ENCODE results near the gene SPG11.
"Not testable (repeated sequence)": the region's sequence is repeated elsewhere in the genome, so short reads cannot be mapped to it uniquely, and the experiment has no call there.

Gene SPG11

DNA sequence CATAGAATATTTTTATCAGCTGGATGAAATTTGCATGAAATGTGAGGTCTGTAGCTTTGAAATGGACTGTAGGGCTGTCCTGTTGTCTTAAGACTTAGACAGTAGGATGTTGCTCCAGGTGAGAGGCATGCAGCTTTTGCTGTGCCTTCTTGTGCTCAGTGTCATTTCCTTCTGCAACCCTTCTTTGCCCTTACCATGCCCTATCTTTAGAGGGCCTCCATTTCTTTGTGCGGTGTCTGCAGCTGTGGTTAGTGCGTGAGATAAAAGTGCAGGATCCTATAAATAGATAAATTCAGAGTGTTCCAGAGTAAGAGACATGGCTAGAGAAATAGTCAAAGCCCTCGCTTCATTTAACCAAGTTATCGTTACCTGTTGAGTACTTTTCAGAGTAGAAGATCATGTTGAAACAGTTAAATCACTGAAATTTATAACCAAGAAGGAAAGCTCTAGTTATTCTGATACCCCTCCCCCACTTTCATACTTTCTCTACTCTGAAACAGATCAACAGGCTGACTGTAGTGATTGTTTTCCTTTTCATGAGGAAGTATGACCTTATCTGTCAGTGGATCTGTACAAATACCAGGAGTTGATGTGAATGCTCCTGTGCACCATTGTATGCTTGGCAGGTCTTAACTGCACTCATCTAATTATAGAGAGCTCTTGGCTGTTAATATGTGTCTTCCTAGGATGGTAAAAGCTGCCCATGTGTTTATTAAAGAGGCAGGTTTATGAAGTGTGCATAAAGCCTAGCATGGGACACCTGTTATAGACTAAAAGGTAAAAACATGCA lies 108.3 kb downstream of the SPG11 start:
- DNase-seq (ENCODE audit: low read depth in 2 of 2), result no peak

DNA sequence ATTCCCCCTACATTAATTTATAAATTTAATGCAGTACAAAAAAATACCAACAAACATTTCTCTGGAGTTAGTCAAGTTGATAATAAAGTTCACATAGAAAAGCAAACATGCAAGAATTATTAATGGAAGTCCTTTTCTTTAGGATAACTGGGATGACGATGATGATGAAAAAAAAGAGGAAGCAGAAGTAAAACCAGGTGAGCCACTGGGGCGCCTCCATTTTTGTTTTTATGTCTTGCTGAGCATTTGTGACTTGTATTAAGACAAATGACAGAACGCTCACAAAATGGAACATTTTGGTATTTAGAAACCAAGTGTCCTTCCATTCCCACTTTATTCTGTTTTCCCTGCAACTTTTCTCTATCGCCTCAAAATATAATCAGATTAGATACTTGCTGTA lies 112.7 kb downstream of the SPG11 start:
- no peak for DNase-seq (ENCODE audit: low read depth in 2 of 2)

DNA sequence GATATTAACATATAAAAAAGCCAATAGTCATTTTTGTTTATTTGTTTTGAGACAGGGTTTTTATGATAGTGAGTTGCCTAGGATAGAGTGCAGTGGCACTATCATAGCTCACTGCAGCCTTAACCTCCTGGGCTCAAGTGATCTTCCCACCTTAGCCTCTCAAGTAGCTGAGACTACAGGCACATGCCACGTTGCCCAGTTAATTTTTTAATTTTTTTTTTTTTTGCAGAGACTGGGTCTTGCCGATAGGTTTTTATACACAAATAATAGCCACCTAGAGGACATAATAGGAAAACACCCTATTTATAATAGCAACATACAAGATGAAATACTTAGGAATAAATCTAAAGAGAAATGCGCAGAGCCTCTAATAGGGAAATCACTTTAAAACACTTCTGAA lies 113.2 kb downstream of the SPG11 start:
- DNase-seq (ENCODE audit: low read depth in 2 of 2), result no peak

- DNase-seq (ENCODE audit: low read depth in 2 of 2), result not testable (repeated sequence)
Measured at GRCh38 chr15:44549152-44549551, 114.3 kb downstream of the SPG11 start.

- no peak for DNase-seq (ENCODE audit: low read depth in 2 of 2)
Measured at GRCh38 chr15:44545913-44546802, 117.3 kb downstream of the SPG11 start.

DNA sequence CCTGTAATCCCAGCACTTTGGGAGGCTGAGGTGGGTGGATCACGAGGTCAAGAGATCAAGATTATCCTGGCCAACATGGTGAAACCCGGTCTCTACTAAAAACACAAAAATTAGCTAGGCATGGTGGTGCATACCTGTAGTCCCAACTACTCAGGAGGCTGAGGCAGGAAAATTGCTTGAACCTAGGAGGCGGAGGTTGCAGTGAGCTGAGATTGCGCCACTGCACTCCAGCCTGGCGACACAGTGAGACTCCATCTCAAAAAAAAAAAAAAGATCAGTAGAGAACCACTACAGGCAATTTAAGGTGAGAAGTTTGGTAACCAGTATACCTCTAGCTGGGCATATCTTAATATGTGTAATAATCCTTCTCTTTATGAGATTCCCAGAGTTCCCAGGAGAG lies 118.7 kb downstream of the SPG11 start:
- DNase-seq (ENCODE audit: low read depth in 2 of 2), result not testable (repeated sequence)

- no peak for DNase-seq (ENCODE audit: low read depth in 2 of 2)
Measured at GRCh38 chr15:44542596-44542995, 120.9 kb downstream of the SPG11 start.

- no peak for DNase-seq (ENCODE audit: low read depth in 2 of 2)
Measured at GRCh38 chr15:44541282-44541958, 122.0 kb downstream of the SPG11 start.

- DNase-seq (ENCODE audit: low read depth in 2 of 2), result no peak
Measured at GRCh38 chr15:44537735-44538240, 125.7 kb downstream of the SPG11 start.

DNA sequence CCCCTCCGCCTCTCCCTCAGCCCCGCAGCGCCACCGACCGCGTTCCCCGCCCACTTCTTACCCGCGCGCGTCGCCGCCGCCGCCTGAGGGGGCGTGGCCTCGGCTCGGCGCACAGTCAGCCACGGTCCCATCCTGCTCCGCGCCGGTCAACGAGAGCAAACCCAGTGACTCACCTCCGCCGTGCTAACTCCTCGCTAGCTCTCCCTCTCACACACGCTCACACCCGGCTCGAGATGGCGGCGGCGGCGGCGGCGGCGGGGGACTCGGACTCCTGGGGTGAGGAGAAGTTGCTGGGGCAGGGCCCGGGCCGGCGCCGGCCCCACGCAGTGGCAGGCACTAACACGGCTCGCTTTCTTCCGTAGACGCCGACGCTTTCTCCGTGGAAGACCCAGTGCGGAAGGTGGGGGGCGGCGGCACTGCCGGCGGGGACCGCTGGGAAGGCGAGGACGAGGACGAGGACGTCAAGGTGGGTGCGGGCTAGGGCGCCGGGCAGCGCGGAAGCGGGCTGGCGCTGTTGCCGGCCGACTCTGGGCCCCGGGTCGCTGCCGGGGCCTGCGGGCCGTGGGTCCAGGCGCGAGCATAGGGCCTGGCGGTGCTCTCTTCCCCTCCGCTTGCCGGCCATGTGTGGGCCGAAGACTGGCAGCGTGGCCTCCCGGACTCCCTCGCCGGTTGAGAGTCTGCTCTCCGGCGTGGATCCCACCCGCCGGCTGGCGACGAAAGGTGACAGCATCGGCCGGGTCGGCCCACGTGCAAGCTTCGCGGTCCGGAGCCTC lies 126.3 kb downstream of the SPG11 start, which contains the start of gene EIF3J:
Gene EIF3J (plus strand): TSS at position 186 of the 773 bp plus-strand sequence. CDS start 48 bp downstream, at position 234.
- DNase-seq (ENCODE audit: low read depth in 2 of 2), result peak; percentile 90 to 94

DNA sequence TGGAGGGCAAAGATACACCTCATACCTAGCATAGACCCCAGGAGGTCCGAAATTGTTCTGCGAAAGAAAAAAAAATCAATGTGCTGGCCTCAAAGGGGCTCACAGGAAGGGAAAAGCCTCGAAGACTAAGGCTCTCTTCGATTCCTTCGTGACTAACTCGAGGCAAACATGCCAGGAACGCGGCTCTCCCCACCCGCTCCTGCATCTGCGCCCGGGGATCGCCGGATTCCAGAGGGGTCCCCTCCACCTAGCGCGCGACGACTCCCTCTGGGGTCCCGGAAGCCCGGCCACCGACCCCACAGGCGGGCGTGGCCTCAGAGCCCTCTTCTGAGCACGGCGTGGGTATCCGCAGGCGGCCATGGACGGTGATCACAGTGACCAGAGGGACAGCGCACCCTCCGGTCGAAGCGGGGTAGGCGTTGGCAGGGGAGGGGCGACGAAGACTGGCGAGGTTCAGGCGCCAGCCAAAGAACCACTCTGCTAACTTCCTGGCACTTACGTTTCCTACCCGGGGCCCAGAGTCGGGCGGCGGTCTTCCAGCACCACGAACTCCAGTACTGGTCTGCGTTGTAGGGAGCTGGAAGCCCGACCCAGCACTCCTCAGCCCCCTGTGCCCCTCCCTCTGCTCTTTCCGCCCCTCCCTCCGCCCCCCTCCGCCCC lies 127.0 kb downstream of the SPG11 start:
- no peak for DNase-seq (ENCODE audit: low read depth in 2 of 2)

DNA sequence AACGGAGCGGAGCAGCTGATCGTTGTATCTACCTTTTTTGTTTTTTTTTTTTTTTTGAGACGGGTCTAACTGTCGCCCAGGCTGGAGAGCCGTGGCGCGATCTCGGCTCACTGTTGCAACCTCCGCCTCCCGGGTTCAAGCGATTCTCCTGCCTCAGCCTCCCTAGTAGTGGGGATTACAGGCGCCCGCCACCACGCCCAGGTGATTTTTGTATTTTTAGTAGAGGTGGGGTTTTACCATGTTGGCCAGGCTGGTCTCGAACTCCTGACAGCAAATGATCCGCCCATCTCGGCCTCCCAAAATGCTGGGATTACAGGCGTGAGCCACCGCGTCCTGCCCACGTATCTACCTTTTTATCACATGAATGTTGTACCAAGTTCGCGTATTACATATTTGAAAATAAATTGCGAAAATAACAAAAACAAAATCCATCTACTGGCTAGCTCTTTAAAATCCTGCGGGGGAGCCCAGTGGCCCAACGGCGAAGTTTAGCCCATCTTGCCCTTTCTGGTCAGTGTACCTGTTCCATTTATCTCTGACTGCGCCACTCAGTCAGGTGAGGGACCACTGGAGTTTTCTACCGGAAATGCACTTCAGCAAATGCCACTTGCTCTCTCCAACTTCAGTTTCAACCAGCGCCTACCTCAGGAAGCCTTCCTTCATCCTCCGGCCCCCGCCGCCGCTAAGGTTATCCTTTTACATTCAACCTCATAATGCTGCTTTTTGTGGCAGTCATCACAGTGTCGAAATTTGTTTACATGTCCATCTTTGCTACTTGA lies 127.8 kb downstream of the SPG11 start:
- peak in 1 of 2 donors; percentile 11 for DNase-seq (ENCODE audit: low read depth in 2 of 2)

DNA sequence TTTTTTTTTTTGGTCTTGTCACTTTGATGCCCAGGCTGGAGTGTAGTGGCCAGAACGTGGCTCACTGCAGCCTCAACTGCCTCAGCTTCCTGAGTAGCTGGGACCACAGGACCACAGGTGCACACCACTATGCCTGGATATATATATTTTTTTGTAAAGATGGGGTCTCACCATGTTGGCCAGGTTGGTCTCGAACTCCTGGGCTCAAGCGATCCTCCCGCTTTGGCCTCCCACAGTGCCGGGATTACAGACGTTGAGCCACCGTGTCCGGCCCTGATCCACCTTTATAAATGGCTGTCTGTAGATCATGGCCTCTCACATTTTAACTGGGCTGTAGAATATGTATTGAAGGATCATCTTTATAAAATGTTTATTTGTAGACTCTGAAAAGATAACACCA lies 128.4 kb downstream of the SPG11 start:
- DNase-seq (ENCODE audit: low read depth in 2 of 2), result no peak

DNA sequence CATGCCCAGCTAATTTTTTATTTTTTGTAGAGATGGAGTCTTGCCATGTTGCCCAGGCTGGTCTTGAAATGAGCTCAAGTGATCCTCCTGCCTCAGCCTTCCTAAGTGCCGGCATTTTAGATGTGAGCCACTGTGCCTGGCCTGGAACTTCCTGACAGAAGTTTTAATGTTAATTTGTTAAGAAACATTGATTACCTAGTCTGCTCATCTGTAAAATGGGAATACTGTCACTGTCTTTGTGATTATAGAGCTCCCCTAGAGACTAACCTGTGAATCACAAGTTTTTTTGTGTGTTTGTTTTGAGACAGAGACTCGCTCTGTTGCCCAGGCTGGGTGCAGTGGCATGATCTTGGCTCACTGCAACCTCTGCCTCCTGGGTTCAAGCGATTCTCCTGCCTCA lies 130.8 kb downstream of the SPG11 start:
- no peak for DNase-seq (ENCODE audit: low read depth in 2 of 2)

DNA sequence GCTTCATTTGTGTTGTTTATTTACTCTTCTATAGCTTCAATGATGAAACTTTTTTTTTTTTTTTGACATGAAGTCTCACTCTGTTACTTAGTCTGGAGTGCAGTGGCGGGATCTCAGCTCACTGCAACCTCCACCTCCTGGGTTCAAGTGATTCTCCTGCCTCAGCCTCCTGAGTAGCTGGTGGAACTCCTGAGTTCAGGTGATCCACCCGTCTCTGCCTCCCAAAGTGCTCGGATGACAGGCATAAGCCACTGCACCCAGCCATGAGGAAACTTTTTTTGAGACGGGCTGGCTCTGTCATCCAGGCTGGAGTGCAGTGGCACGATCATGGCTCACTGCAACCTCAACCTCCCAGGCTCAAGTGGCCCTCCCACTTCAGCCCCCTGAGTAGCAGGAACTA lies 131.2 kb downstream of the SPG11 start:
- DNase-seq (ENCODE audit: low read depth in 2 of 2), result not testable (repeated sequence)

- no peak for DNase-seq (ENCODE audit: low read depth in 2 of 2)
Measured at GRCh38 chr15:44530653-44531052, 132.8 kb downstream of the SPG11 start.

- DNase-seq (ENCODE audit: low read depth in 2 of 2), result no peak
Measured at GRCh38 chr15:44529864-44530604, 133.4 kb downstream of the SPG11 start.

DNA sequence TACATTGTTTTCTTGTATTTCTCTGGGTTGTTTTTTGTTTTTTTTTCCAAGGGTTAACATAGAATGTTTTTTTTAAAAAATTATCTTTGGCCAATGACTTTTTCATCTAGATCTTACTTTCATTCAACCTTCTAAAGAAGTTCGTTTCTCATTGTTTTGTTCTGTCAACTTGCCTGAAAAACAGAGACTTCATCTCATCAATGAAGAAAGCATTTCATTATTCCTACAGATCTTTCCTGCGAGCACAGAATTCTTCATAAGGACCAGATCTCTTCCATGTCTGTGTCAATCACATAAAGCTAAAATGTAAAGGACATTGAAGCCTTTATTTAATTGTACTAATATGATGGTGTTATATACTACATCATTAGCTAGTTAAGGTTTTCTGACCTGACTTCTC lies 136.2 kb downstream of the SPG11 start:
- DNase-seq (ENCODE audit: low read depth in 2 of 2), result no peak

GRCh38 chr15:44525018-44525417 lies 138.4 kb downstream of the SPG11 start:
- no peak for DNase-seq (ENCODE audit: low read depth in 2 of 2)

Data from stimulated activated CD8-positive, alpha-beta memory T cell treated with anti-CD3 and anti-CD28 coated beads, Interleukin-7, amount 100 ng/mL, for 4 hours (primary cell).